Stimulated activated CD8-positive, alpha-beta memory T cell treated with anti-CD3 and anti-CD28 coated beads, Interleukin-4, amount 100 ng/mL, for 24 hours (primary cell): ENCODE results near the gene CBFA2T3.

Source experiments
- DNase-seq: peaks from one replicate; pipeline ENCODE4 v3.0.0-alpha.2; 2020; ENCODE audit warnings: low read depth

The CBFA2T3 gene

DNA sequence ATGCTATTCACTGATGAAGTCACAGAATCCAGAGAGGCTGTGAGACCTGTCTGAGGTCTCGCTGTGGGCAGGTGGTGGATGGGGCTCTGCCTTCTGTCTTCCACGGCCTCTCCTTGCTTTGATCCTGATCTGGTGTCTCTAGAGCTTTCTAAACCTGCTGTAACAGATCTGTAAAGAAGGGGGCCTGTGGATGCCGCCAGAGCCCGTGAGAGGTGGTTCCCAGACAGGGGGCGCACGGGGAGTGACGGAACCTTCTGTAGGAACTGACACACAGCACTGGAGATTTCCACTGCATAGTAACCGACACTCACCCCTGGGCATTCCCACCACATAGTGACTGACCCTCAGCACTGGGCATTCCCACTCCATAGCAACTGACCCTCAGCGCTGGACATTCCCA, 16.0 kb downstream of the CBFA2T3 start:
- no peak for DNase-seq

DNA sequence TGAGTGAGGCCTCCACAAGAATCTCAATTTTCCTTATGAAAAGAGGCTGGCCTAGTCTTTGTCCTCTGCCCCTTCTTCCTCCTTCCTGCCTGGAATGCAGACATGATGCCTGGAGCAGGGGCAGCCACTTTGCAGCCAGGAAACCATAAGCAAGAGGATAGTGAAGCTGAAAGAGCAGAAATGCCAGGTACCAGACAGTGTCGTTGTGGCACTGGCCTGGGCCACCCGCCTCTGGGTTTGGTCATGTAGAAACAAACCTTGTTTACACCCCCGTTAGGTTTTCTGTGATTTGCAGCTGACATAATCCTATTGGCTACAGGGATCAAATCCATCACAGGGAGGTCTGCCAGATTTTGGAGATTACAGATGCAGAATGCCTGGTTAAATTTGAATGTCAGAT, 16.5 kb downstream of the CBFA2T3 start:
- no peak for DNase-seq

DNA sequence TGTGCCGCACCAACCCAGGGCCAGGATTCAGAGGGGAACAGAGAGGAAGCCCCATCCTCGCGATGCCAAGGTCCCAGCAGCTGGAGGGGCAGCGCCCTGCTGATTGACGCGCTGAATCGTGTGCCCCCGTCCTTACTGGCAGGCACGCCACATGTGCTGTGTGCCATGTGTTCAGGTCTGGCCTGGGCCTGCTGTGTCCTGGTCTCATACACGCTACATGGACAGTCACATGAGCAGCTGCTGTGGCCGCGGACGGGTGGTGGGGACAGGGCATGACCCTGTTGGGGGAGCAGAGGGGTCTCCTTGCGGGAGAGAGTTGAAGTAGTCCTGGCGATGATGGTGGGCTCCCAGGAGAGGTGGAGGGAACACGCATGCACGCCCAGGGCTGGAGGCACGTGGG, 18.0 kb downstream of the CBFA2T3 start:
- DNase-seq, result no peak

DNA sequence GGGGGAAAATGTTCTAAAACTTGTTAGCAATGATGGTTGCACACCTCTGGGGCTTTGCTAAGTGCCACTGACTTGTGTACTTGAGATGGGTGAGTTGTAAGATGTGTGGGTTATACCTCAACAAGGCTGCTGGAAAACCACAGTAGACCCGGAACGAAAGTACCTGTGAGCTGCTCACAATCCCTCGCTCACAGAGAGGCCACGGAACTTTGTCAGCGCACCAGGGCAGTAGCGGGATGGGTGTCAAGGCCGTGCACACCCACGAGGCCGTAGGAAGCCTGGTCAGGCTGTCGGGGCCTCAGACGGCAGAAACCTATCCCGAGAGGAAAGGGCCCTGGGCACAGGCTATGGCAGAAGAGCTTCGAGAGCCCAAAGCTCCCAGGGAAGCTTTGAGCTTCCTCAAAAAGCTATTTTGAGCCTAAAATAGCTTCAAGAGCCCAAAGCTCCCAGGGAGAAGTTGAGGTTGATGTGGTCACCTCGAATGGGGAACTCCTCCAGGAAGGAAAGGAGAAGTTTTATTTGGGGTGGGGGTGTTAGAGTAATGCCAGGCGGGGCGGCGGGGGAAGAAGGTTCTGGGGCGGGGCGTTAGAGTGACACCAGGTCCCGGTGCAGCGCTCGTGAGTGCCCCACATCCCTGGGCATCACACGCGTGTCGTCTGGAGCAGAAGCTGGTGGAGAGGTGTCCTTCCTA, 19.0 kb downstream of the CBFA2T3 start:
- no peak for DNase-seq

DNA sequence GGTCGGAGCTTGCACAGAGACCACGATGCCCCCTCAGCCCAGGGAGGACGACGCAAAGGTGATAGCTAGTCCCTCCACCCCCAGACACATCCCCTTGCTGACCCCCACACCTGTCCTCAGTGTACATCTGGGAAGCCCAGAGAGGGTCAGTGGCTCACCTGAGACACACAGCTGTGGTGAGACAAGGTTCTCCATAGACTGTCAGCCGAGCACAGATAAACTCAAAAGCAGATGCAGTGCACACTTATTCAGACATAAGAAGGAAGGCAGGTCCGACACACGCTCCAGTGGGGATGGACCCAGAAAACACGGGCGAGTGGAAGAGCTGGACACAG, 19.6 kb downstream of the CBFA2T3 start:
- no peak for DNase-seq

DNA sequence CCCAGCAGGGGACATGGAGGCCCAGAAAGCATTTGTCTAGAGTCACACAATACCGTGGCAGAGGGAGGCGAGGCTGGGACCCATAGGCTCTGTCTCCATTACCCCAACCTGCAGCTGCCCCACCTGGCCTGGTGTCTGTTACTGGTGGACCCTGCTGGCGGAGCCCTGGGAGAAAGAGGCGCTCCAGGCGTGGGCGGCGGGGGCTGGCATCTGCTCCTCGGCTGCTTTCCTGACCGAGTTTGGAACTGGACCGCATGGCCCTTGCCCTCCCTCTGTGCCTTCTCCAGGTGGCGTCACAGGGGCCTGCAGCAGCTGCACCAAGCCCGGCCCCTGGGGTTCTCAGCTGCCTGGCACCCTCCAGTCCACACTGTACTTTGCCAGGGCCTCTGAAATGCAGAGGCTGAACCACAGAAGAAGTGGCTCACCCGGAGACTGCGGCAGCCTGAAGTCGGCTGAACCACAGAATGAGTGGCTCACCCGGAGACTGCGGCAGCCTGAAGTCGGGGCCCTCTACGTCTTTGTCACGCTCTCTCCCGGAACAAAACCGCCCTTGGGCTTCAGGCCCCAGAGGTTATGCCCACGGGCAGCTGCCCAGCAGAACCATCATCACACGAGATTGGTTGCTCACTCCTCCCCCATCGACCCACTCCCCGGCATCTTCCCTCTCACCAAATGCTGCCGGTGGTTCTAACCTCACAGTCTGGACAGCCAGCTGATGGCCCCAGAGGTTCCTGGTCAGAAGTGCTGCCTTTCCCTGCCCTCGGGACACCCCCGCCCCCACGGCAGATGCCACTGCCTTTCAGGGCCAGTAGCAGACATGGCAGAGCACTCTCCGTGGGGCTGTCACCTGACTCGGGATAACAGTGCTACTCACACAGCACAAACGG, 20.2 kb downstream of the CBFA2T3 start:
- no peak for DNase-seq

DNA sequence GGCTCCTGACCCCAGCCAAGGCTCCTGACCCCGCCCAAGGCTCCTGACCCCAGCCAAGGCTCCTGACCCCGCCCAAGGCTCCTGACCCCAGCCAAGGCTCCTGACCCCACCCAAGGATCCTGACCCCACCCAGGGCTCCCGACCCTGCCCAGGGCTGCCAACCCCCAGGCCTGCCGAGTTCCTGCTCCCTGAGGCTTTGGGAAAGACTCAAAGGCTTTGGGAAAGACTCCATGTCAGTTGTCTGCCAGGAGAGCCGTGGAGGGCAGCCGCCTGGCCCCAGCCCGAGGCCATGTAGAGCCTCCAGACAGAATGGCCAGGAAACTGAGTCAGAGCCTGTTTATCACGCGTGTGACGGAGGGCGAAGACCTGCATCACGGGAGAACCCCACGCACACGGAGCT, 21.1 kb downstream of the CBFA2T3 start:
- DNase-seq, result no peak

DNA sequence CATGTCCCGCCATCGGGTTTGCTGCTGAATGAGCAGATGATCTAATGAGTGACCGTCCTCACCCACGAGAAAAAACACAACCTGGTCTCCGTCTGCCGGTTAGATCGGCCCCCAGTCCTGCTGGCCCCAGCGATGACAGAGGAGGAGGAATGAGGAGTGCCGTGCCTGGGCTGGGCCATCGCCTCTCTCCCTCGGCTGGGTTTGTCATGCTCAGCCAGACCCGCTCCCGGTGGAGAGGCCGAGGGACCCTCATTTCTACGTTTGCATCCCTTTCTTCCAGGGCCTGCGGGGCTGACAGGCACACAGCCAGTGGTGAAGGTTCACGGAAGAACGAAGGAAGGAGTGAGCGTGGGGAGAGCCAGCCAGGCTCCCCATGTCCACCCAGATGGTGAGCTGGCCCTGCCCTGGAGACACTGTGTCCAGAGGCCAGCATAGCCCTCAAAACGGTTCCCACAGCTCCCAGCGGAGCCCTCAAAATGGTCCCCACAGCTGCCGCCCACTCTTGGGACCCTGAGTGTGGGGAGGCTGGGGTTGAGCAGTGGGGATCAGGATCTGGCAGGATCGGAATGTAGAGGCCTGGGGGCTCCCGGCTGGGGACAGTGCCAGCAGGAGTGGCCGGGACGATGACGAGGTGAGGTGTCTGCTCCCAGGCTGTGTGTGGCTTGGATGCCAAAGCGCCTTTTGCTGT, 23.9 kb downstream of the CBFA2T3 start:
- no peak for DNase-seq

DNA sequence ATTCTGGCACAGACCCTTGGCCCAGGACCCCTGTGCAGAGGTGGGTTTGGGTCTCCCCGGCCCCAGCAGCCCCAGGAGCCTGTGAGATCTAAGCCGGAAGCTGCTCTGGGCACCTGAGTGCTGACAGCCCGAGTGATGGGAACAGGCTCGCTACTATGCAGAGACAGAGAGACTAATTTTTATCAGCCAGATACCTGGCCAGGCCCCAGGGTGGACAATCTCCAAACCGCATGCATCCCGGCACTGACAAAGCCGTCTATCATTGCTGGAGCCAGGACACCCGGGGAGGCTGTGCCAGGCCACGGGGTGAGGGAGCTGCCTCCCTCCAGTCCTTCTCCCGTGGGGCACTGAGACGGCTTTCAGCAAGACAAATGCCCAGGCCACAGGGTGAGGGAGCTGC, 25.0 kb downstream of the CBFA2T3 start:
- DNase-seq, result no peak

DNA sequence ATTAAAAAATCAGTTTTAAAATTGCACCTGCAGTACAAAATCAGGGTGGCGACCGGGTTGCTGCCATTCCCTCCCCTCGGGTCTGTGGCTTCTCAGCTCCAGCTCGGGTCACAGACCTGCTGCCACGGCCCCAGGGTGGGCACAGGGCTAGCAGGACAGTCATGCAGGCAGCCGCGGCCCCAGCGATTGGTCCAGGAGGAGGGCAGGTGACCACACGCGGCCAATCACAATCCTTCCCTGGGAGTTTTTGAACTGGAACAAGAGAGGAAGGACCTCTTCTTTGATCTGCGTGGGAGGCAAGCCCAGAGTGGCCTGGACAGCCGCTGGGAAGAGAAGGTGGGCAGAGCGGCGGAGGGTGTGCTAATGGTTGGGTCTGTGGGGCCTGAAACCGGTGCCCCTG, 25.5 kb downstream of the CBFA2T3 start:
- DNase-seq, result no peak

DNA sequence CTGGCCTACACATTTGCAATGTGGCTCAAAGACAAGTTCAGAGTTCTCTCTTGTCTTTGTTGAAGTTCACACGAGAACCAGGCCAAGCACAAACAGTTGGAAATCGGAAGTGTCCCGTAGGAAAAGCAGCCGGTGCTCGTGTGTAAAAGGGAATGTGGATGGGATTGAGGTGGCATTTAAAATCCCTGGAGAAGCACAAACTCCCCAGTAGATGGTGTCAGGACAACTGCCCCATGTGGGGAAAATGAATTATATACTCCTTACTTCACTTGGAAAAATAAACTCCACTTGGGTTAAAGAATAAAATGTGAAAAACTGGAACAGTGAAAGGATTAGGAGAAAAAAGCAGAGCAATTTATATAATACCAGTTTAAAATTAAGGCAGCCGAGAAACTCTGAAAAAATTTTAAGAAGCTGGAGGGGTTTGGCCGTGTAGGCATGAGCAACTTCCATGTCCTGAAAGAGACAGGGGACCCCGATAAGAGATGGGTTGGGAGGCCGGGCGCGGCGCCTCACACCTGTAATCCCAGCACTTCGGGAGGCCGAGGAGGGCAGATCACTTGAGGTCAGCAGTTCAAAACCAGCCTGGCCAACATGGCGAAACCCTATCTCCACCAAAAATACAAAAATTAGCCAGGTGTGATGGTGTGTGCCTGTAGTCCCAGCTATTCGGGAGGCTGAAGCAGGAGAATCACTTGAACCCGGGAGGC, 28.1 kb downstream of the CBFA2T3 start:
- no peak for DNase-seq

DNA sequence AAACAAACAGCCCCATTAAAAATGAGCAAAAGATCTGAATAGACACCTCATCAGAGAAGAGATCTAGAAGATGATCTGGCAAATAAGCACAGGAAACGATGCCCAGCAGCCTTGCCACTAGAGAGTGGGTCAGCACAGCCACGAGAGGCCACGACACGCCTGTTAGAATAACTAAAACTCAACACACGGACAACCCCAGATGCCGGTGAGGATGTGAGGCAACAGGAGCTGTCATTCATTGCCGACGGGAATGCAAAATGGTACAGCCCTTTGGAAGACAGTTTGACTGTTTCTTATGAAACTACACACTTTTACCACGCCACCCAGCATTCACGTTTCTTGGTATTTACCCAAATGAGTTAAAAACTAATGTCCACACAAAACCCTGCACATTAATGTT, 31.5 kb downstream of the CBFA2T3 start:
- no peak for DNase-seq

DNA sequence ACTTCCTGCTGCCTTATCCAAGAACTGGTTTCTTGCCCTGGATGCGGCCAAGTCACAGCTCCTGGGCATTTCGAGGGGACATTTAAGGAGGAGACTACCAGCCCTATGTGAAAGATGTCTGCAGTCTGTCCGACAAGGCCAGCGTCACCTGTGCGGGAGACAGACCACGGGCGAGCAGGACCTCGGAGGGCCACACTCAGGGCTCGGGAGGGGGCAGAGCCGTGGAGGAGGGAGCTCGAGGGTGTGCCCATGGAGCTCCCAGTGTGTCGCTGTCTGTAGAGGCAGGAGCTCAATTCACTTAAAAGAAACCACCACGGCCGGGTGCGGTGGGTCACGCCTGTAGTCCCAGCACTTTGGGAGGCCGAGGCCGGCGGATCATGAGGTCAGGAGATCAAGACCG, 33.3 kb downstream of the CBFA2T3 start:
- no peak for DNase-seq

DNA sequence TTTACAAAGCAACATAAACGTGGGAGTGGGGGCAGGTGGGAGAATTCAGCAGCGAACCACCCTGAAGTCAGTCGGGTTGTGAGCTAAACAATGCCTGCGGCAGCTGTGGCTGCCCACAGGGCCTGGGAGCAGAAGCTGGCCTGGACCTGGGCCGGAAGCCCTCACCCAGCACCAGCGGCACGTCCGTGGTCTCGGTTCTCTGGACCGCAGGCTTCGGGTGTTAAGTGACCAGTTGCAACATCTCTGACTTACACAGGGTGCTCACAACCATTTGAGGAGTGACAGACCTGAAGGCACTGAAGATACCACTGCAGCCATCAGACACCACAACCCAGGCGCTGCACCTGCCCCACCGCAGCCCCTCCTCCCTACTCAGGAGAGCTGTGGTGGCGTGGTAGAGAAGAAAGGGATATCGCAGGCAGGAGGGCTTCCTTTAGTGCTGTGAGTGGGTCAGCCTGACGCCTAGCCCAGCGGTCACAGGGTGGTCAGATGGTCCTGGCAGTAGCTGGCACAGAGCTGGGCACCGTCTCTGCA, 33.8 kb downstream of the CBFA2T3 start:
- DNase-seq, result no peak

DNA sequence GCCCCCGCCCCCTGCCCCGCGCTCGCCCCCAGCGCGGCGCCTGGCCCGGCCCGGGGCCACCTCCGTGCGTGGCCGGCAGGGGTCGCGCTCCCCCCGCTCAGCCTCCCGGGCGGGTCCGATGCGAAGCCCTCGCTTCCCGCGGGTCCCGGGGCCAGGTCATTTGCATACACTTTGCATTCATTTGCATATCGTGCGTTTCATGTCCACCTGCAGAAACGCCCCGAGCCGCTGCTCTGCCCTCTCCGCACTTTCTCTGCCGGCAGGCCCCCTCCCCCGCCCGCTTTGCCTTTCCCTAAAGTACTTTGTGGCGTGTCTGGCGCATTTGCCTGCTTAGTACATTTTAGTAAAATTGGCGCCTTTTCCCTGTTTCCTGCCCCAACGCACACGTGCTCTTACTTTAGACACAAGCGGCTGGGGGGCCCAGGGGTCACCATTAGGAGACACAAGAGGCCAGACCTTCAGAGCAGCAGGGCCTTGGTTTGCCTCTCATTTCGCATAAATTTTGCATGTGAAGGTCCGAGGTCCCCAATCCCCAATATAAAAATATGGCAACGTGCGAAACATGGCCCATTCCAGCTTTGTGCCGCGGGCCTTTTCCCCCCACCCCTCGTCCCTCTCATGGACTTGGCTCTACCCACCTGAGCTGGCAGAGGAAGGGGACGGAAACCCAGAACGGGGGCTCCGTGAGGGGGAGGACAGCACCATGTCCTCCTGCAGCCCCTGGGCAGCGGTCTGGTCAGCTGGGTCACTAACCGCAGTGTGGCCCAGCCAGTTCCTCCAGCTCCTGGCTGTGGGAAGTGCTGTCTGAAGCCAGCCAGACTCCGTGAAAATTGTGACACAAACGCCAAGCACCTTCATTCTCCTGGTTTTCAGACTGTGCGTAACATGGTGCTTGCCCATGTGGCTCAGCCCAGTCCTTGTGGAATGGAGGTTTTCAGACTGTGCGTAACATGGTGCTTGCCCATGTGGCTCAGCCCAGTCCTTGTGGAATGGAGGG, 34.8 kb downstream of the CBFA2T3 start:
- peak; percentile 34 for DNase-seq

DNA sequence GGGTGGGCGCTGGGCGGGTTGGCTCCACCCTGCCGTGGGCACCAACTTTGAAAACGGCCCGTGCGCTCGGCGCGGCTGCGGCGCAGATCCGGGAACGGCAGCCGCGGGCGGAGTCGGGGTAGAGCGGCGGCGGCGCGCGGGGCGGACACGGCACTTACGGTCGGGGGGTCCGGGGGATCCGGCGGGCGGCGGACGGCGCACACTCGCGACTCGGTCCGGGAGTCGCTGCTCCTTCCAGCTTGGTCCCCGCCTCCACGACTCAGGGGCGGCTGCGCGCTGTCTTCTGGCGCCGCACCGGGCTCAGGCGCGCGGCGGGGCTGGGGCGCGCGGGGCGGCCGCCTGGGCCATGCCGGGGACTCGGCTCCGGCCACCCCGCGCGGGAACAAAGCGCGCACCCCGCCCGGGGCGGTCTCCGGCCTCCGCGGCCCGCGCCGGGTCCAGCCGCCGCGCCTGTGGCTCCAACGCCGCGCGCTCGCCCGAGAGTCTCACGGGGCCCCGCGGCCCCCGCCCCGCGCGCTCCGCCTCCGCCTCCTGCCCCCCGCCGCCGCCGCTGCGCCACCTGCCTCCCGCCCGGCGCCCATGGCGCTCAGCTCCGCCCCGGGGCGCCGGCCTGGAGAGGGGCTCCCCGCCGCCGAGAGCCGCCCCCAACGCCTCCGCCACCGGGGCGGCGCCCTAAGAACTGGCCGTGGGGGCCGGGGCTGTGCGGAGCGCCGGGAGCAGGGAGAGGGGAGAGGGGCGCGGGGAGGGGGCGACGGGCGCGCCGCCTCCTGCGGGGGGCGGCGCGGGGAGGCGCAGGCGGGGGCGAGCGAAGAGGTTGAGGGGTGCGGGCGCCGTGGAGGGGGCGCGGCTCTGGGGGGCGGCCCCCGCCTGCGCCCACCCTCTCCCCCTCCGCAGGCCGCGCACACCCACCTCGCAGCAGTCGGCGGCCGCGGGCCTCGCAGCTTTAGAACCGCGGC, 35.9 kb downstream of the CBFA2T3 start:
- no peak for DNase-seq

DNA sequence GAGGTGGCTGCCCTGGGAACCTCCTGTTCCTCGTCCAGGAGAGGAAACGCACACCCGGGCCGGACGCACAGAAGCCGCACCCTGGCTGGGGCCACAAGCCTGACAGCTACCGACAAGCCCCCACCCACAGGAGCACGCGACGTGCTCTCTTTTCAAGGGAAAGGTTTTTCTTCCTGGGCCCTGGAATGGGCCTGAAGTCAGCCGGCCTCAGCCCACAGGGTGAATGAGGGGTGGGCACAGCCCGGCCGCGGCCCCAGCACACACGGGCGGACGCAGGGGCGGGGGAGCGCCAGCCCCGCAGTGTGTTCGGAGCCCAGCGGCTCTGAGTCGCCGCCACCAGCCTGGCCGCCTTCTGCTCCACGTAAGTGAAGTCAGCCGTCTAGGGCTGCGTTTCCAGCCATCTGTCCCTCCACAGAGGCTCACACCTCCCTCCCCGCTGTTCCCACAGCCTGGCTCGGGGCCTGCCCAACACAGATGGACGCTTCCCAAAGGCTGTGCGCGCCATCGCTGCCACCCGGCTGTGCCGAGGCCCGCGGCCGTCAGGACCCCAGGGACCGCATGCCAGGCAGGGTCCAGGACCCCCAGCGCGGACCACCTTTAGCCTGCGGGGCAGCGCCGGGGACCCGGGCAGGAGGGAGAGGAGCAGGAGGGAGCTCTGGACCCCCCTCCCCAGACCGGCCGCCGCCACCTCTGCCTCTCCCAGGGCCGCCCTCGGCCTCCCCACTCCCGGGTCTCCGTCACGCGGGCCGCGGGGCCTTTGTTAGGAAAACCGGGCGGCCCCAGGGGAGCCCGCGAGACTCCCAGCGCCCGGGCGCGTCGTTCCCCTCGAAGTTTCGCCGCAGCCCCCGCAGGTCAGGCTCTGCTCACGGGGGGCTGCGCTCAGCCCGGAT, 36.8 kb downstream of the CBFA2T3 start:
- no peak for DNase-seq

DNA sequence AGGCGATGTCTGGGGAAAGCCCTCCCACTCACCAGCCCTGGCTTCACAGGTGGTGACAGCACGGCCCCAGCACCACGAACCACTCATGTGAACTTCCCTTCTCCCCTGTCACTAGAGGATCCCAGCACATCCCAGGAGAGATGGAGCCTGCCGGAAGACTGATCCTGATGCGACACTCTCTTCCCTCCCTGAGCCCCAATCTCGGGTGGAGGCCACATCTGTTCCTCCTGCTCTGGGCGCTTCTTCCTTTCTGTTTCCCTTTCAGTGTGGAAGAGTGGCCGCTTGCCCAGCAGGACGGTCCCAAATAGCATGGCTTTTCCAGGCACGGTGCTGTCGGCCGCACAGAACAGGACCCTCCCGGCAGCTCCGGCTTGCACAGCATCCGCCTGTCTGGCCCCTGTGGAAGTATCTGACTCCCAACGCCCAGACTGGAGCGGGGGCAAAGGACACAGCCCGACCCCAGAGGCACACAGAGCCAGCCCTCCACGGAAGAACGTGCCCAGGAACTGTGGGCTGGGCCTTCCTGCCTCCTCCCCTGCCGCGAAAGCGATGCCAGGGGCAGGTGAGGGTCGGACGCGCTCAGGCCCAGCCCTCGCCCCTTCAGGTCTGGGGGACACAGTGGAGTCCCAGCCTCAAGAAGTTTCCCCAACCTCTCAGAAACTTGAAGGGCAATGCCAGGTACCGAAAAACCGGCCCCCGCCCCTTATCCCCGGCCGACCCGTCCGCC, 37.6 kb downstream of the CBFA2T3 start:
- DNase-seq, result no peak
